GM13976 (cell line): Measurements from ENCODE around the gene NDUFA6.

ENCODE experiments used
- DNase-seq: peaks from one replicate; pipeline ENCODE4 v3.0.0; 2012; ENCODE audit warnings: low spot score
- in situ Hi-C: fragments of 300-500 bp; cut with MboI; formaldehyde crosslinking; loops from one replicate; pipeline ENCODE4 v1.12.0; 2022; ENCODE audit warnings: low sequenced_read_pairs, mixed read lengths, inconsistent platforms; ENCODE audit not compliant: unreplicated experiment
- TF ChIP-seq, protein P1 (sequence below): IDR thresholded peaks from 2 replicates; pipeline ENCODE4 v1.5.1; 2012; ENCODE audit warnings: borderline replicate concordance, mild to moderate bottlenecking; ENCODE audit not compliant: insufficient read depth; ENCODE audit errors: extremely low read depth, missing control alignments, control extremely low read depth

Gene NDUFA6

GRCh38 chr22:42078469-42079318, 11.9 kb downstream of the NDUFA6 start:
- TF ChIP-seq, protein P1, sequence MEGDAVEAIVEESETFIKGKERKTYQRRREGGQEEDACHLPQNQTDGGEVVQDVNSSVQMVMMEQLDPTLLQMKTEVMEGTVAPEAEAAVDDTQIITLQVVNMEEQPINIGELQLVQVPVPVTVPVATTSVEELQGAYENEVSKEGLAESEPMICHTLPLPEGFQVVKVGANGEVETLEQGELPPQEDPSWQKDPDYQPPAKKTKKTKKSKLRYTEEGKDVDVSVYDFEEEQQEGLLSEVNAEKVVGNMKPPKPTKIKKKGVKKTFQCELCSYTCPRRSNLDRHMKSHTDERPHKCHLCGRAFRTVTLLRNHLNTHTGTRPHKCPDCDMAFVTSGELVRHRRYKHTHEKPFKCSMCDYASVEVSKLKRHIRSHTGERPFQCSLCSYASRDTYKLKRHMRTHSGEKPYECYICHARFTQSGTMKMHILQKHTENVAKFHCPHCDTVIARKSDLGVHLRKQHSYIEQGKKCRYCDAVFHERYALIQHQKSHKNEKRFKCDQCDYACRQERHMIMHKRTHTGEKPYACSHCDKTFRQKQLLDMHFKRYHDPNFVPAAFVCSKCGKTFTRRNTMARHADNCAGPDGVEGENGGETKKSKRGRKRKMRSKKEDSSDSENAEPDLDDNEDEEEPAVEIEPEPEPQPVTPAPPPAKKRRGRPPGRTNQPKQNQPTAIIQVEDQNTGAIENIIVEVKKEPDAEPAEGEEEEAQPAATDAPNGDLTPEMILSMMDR, result no peak
- in situ Hi-C loops, result no loop called here
- no peak for DNase-seq

- no peak for DNase-seq
- in situ Hi-C loops, result no loop called here
- TF ChIP-seq, protein P1, result no peak
Measured at GRCh38 chr22:42077486-42078125, 13.0 kb downstream of the NDUFA6 start.

DNA sequence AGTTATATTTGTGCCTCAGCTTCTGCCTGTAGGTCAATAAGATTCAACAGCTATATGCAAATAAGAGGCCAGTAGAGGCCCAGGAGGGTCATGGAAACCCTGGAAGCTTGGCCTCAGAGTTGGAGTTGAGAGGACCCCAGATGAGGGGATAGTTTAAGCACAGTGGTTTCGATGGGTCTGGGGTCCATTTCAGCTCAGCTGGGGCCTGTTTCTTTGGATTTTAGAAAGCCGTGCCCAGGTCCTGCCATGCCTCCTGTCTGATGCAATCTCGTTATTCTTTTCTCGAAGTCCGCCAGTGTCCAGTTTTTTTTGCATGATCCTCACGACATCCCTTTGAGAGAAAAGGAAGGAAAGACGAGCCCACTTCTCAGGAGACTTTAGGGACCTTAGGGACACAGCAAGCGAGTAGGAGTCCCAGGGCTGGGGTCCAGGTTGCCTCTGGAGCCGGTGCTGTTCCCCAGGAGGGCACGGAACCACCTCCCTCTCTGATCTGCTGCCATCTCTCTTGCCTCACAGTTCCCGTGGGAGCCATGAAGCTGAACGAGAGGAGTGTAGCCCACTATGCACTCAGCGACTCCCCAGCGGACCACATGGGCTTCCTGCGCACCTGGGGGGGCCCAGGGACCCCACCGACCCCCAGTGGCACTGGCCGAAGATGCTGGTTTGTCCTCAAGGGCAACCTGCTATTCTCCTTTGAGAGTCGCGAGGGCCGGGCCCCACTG, 13.6 kb downstream of the NDUFA6 start:
- no peak for DNase-seq
- TF ChIP-seq, protein P1, result no peak
- in situ Hi-C loops, result no loop called here

GRCh38 chr22:42074846-42075676, 15.5 kb downstream of the NDUFA6 start:
- no peak for DNase-seq
- TF ChIP-seq, protein P1, result no peak
- in situ Hi-C loops, result no loop called here

DNA sequence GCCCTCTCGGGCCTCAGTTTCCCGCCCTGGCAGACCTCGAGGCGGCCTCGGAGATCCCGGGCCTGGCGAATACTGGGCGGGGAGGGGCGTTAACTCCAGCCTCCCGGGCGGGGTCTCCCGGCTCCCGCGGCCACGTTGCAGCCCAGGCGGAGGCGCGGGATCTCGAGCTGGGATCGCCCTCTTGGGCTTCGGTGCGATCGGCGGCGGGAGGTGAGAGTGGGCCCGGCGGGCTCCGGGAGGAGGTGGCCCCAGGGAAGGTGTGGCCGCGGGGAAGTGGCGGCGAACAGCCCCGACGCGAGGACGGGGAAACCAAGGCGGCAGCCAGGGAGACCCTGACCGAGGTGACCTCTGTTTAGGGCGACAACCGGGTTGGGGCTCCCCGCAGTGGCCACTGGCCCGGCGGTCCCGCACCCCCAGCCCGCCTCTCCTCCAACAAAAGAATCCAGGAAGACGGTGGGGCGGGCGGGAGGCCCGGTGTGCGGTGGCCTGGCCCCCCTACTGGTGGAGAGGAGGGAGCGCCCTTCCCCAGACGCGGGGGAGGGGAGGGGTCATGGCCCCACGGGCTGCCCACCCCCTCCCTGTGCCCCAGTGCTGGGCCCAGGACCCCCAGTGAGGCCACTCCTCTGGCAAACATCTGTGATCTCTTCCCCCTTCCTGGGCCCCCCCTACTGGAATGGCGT, 16.3 kb downstream of the NDUFA6 start, which contains the start of gene PHETA2:
Gene PHETA2 (plus strand): TSS at position 117 of the 680 bp plus-strand sequence. CDS start 3,046 bp downstream, outside the sequence.
- peak; percentile 65 for DNase-seq
- TF ChIP-seq, protein P1, result peak; percentile 8
- in situ Hi-C loops, result no loop called here
